Panc1 (cell line): ENCODE measurements around the gene ALPK1. TPM values are rescaled to one million over a fixed set of nuclear protein-coding genes. Genes with fewer than 3 reads are reported as not detected.

Experiments
- ATAC-seq: fragments of 200-7000 bp; cut with Tn5 transposase; 2 replicates; pipeline ENCODE4 v1.9.1; 2020; ENCODE audit warnings: mild to moderate bottlenecking, moderate library complexity
- BruUV-seq: library from RNA; stranded (reverse); fragments of 400-500 nt; replicated peaks from 2 replicates; lab custom pipeline; 2021; lab: Mats Ljungman, UMichigan
- CTCF ChIA-PET: fragments of 300-600 bp; sonication (Branson Sonifier 250); formaldehyde crosslinking; loops from one replicate; lab custom pipeline; 2022; ENCODE audit warnings: antibody characterized with exemption; lab: Charles Lee
- POLR2A ChIA-PET: fragments of 300-600 bp; sonication (Branson Sonifier 250); formaldehyde crosslinking; loops from one replicate; lab custom pipeline; 2022; ENCODE audit warnings: antibody characterized with exemption; lab: Charles Lee
- DNase-seq: peaks from one replicate; pipeline ENCODE4 v3.0.0-alpha.2; 2010; ENCODE audit warnings: low read depth, low spot score
- H3K27ac ChIP-seq: 2 replicates; pipeline ENCODE4 v1.5.1; 2011; ENCODE audit warnings: mild to moderate bottlenecking, low read length, inconsistent platforms
- H3K27me3 ChIP-seq: fragments of 200-500 bp; sonication (Bioruptor generic); 2 replicates; pipeline ENCODE4 v1.6.0; 2014; ENCODE audit warnings: low read length, inconsistent platforms; ENCODE audit not compliant: control insufficient read depth, insufficient read depth
- H3K36me3 ChIP-seq: fragments of 200-500 bp; sonication (Bioruptor generic); 2 replicates; pipeline ENCODE4 v1.5.1; 2014; ENCODE audit warnings: inconsistent platforms, mild to moderate bottlenecking, low read length, moderate library complexity; ENCODE audit not compliant: control insufficient read depth, insufficient read depth
- H3K4me1 ChIP-seq: 2 replicates; pipeline ENCODE4 v1.5.1; 2011; ENCODE audit warnings: inconsistent platforms, mild to moderate bottlenecking, low read length, moderate library complexity; ENCODE audit not compliant: control insufficient read depth, insufficient read depth
- H3K4me3 ChIP-seq, 2 experiments: 2 replicates each; pipeline ENCODE4 v1.5.1; 2011 to 2012; ENCODE audit warnings: low read depth in 2 of 2, low read length in 2 of 2, mild to moderate bottlenecking in 2 of 2, inconsistent platforms in 1 of 2, moderate library complexity in 1 of 2
- H3K9me3 ChIP-seq: fragments of 200-500 bp; sonication (Bioruptor generic); 2 replicates; pipeline ENCODE4 v1.5.1; 2014; ENCODE audit warnings: low read depth, mild to moderate bottlenecking, inconsistent platforms, low read length, moderate library complexity; ENCODE audit not compliant: control insufficient read depth, insufficient read depth
- POLR2AphosphoS5 ChIP-seq: IDR thresholded peaks from 2 replicates; pipeline ENCODE4 v1.6.1; 2012; ENCODE audit warnings: mild to moderate bottlenecking, low read depth, low read length, moderate library complexity
- SIN3A ChIP-seq: IDR thresholded peaks from 2 replicates; pipeline ENCODE4 v1.6.1; 2012; ENCODE audit warnings: low read depth, mild to moderate bottlenecking, low read length, moderate library complexity, borderline replicate concordance; ENCODE audit not compliant: insufficient read depth
- TCF7L2 ChIP-seq: IDR thresholded peaks from 2 replicates; pipeline ENCODE4 v1.6.1; 2011; ENCODE audit warnings: mild to moderate bottlenecking, low read depth, low read length, inconsistent platforms
- in situ Hi-C: cut with HindIII; loops from 2 replicates; pipeline ENCODE4 v1.10.0; 2016; ENCODE audit warnings: low sequenced_read_pairs, low pct_unique_long_range_greater_than_20kb
- intact Hi-C: fragments of 100-400 bp; cut with micrococcal nuclease; formaldehyde crosslinking; loops from one replicate; pipeline ENCODE4 v1.10.0; 2022; ENCODE audit not compliant: unreplicated experiment
- total RNA-seq: library from RNA; stranded (reverse); gene quantifications from one replicate; pipeline ENCODE4 v1.2.1, GENCODE V29; 2021; ENCODE audit not compliant: unreplicated experiment
- TF ChIP-seq, protein P1 (sequence below), 2 experiments: IDR thresholded peaks; 2 replicates each; pipeline ENCODE4 v1.6.1; 2011 to 2012; ENCODE audit warnings: low read depth in 2 of 2, control low read depth in 1 of 2, low read length in 1 of 2, mild to moderate bottlenecking in 1 of 2, moderate library complexity in 1 of 2; ENCODE audit not compliant: insufficient read depth in 1 of 2
- TF ChIP-seq, protein P2 (sequence below): fragments of 450-650 bp; IDR thresholded peaks from 2 replicates; pipeline ENCODE4 v1.5.1; 2017; ENCODE audit warnings: mild to moderate bottlenecking

The ALPK1 gene
- total RNA-seq, 1 experiment from 2014 or later = 1.4 TPM

DNA sequence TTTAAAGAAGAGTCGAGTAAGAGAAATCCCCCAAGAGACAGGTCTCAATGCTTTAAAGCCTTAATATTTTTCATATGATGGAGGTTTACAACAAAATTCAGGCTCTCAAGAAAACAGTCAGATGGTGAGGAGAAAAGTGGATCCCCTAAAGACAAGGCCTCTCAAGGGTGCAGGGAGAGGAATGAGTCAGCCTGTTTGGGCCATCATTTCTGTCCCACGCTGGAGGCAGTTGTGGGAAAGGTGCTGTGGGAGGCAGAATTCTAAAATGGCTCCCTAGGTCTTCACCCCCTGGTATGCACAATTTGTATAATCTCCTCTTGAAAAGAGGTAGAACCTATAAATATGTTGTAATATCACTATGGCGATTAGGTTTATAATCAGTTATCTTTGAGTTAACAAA lies 6.8 kb upstream of the ALPK1 start:
- DNase-seq = no peak
- H3K4me3 ChIP-seq = no peak overlapping the region
- no TSS peak for BruUV-seq
- intact Hi-C loops = no loop called here
- H3K27me3 ChIP-seq = no peaks in the 10 kb centered on the region
- no peaks in the 10 kb centered on the region; the same call in 1 of the 2 replicates for H3K36me3 ChIP-seq
- ChIA-PET CTCF (no interaction called here), POLR2A (no interaction called here)
- in situ Hi-C loops = no loop called here
- no peak for ATAC-seq
- H3K4me1 ChIP-seq = no peaks in the 10 kb centered on the region
- TF ChIP-seq, protein P1, sequence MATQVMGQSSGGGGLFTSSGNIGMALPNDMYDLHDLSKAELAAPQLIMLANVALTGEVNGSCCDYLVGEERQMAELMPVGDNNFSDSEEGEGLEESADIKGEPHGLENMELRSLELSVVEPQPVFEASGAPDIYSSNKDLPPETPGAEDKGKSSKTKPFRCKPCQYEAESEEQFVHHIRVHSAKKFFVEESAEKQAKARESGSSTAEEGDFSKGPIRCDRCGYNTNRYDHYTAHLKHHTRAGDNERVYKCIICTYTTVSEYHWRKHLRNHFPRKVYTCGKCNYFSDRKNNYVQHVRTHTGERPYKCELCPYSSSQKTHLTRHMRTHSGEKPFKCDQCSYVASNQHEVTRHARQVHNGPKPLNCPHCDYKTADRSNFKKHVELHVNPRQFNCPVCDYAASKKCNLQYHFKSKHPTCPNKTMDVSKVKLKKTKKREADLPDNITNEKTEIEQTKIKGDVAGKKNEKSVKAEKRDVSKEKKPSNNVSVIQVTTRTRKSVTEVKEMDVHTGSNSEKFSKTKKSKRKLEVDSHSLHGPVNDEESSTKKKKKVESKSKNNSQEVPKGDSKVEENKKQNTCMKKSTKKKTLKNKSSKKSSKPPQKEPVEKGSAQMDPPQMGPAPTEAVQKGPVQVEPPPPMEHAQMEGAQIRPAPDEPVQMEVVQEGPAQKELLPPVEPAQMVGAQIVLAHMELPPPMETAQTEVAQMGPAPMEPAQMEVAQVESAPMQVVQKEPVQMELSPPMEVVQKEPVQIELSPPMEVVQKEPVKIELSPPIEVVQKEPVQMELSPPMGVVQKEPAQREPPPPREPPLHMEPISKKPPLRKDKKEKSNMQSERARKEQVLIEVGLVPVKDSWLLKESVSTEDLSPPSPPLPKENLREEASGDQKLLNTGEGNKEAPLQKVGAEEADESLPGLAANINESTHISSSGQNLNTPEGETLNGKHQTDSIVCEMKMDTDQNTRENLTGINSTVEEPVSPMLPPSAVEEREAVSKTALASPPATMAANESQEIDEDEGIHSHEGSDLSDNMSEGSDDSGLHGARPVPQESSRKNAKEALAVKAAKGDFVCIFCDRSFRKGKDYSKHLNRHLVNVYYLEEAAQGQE (IDR thresholded peaks at IDR 0.05; ENCODE audit: insufficient read depth in 1 of 2, low read depth in 2 of 2, low read length in 1 of 2) = no peak
- TF ChIP-seq POLR2AphosphoS5 = no peak
- no peak for TF ChIP-seq SIN3A
- no peak for TF ChIP-seq TCF7L2
- TF ChIP-seq, protein P2, sequence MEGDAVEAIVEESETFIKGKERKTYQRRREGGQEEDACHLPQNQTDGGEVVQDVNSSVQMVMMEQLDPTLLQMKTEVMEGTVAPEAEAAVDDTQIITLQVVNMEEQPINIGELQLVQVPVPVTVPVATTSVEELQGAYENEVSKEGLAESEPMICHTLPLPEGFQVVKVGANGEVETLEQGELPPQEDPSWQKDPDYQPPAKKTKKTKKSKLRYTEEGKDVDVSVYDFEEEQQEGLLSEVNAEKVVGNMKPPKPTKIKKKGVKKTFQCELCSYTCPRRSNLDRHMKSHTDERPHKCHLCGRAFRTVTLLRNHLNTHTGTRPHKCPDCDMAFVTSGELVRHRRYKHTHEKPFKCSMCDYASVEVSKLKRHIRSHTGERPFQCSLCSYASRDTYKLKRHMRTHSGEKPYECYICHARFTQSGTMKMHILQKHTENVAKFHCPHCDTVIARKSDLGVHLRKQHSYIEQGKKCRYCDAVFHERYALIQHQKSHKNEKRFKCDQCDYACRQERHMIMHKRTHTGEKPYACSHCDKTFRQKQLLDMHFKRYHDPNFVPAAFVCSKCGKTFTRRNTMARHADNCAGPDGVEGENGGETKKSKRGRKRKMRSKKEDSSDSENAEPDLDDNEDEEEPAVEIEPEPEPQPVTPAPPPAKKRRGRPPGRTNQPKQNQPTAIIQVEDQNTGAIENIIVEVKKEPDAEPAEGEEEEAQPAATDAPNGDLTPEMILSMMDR = no peak
- no peaks in the 10 kb centered on the region for H3K9me3 ChIP-seq
- H3K27ac ChIP-seq = no peak overlapping the region

DNA sequence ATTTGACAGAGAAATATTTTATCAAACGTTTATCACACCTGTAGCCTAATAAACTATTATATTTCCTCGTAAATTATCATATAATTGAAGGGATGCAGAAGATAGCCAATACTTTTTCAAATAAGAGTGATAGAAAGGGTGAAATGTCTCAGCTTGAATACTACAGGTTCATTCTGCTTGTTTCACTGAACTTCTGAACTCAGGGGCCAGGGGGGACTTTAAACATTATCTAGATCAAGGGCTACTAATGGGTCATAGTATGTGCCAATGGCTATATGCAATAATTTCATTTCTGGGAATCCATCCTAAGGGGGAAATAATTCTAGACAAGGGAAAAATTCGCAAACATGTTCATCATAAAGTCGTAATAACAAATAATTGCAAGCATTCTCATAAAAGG lies 2.6 kb downstream of the ALPK1 start:
- no peak for DNase-seq
- Histone ChIP-seq H3K4me3 (no peak overlapping the region), H3K27ac (no peak overlapping the region), H3K27me3 (peaks cover 2% of the 10 kb centered on the region), H3K4me1 (peaks cover 4% of the 10 kb centered on the region; the same call in 1 of the 2 replicates), H3K9me3 (no peaks in the 10 kb centered on the region), H3K36me3 (no peaks in the 10 kb centered on the region; the same call in 1 of the 2 replicates)
- intact Hi-C loops (no loop called here), in situ Hi-C loops (no loop called here)
- no peak for ATAC-seq
- POLR2A ChIA-PET = interaction anchor here (0.7 kb wide), 1 partner anchor 86 kb away, joined by 4 read pairs; no protein-coding TSS in a partner anchor
- BruUV-seq = no TSS peak
- CTCF ChIA-PET = no interaction called here
- TF ChIP-seq, protein P2 = no peak
- TF ChIP-seq POLR2AphosphoS5 (no peak), TCF7L2 (no peak), SIN3A (no peak)
- TF ChIP-seq, protein P1 (IDR thresholded peaks at IDR 0.05; ENCODE audit: insufficient read depth in 1 of 2, low read depth in 2 of 2, low read length in 1 of 2) = no peak
